SK-N-SH (cell line): ENCODE results near the gene PLET1. TPM values are rescaled to one million over a fixed set of nuclear protein-coding genes. Genes with fewer than 3 reads are reported as not detected.

ENCODE experiments used
- CTCF ChIA-PET: fragments of 300-600, 350-600 bp; formaldehyde crosslinking; extraction: SDS; loops from one replicate; lab custom pipeline; 2021; lab: Yijun Ruan, JAX
- POLR2A ChIA-PET: fragments of 350-600 bp; sonication (Branson Sonifier 250); formaldehyde crosslinking; extraction: SDS; loops from one replicate; lab custom pipeline; 2020; ENCODE audit warnings: antibody characterized with exemption, inconsistent platforms; lab: Yijun Ruan, JAX
- DNase-seq: peaks from one replicate; pipeline ENCODE4 v3.0.0; 2012
- H2AFZ ChIP-seq: fragments of 200-600 bp; sonication (generic); 2 replicates; pipeline ENCODE4 v1.8.1; 2016; ENCODE audit warnings: antibody characterized with exemption, mild to moderate bottlenecking, low read depth
- H3F3A ChIP-seq: fragments of 200-600 bp; sonication (generic); replicated peaks from 2 replicates; pipeline ENCODE3; 2016; ENCODE audit warnings: antibody characterized with exemption, mild to moderate bottlenecking; ENCODE audit not compliant: insufficient read depth
- H3K27ac ChIP-seq, 2 experiments: fragments of 200-500 bp in 1 of 2; fragments of 200-600 bp in 1 of 2; sonication (Bioruptor generic) in 1 of 2; sonication (generic), shearing (Covaris generic) in 1 of 2; 2 replicates each; pipeline versions ENCODE4 v1.5.1 to v1.6.1; 2014 to 2016; ENCODE audit warnings: low read depth in 2 of 2, inconsistent platforms in 1 of 2, low read length in 1 of 2, mild to moderate bottlenecking in 1 of 2, mixed read lengths in 1 of 2
- H3K27me3 ChIP-seq: fragments of 200-600 bp; sonication (generic), shearing (Covaris generic); 2 replicates; pipeline ENCODE4 v1.6.1; 2016; ENCODE audit warnings: mixed run types; ENCODE audit not compliant: insufficient read depth
- H3K36me3 ChIP-seq, 2 experiments: fragments of 200-500 bp in 1 of 2; fragments of 200-600 bp in 1 of 2; sonication (Bioruptor generic) in 1 of 2; sonication (generic) in 1 of 2; replicated peaks in 1 of 2; 2 replicates each; pipeline versions ENCODE3 to v1.5.1; 2014 to 2016; ENCODE audit warnings: low read length in 1 of 2, mild to moderate bottlenecking in 1 of 2; ENCODE audit not compliant: insufficient read depth in 2 of 2, control insufficient read depth in 1 of 2
- H3K4me1 ChIP-seq, 2 experiments: fragments of 200-500 bp in 1 of 2; fragments of 200-600 bp in 1 of 2; sonication (Bioruptor generic) in 1 of 2; sonication (generic), shearing (Covaris generic) in 1 of 2; 2 replicates each; pipeline versions ENCODE4 v1.5.1 to v1.6.1; 2014 to 2016; ENCODE audit warnings: low read depth in 1 of 2, low read length in 1 of 2, mixed run types in 1 of 2; ENCODE audit not compliant: insufficient read depth in 2 of 2, control insufficient read depth in 1 of 2
- H3K4me2 ChIP-seq: fragments of 200-600 bp; sonication (generic), shearing (Covaris generic); 2 replicates; pipeline ENCODE4 v1.6.1; 2017; ENCODE audit warnings: mixed run types
- H3K4me3 ChIP-seq, 2 experiments: fragments of 200-500 bp in 1 of 2; fragments of 200-600 bp in 1 of 2; sonication (Bioruptor generic) in 1 of 2; sonication (generic), shearing (Covaris generic) in 1 of 2; 2 replicates each; pipeline versions ENCODE4 v1.5.1 to v1.8.1; 2014 to 2016; ENCODE audit warnings: low read depth in 2 of 2, inconsistent platforms in 1 of 2, low read length in 1 of 2, mild to moderate bottlenecking in 1 of 2, mixed read lengths in 1 of 2, moderate library complexity in 1 of 2
- H3K79me2 ChIP-seq: fragments of 200-600 bp; sonication (generic); 2 replicates; pipeline ENCODE4 v1.8.1; 2017; ENCODE audit warnings: mild to moderate bottlenecking; ENCODE audit not compliant: insufficient read depth
- H3K9ac ChIP-seq: fragments of 200-600 bp; sonication (generic); 2 replicates; pipeline ENCODE4 v1.6.1; 2017; ENCODE audit warnings: mixed run types
- H3K9me2 ChIP-seq: fragments of 200-600 bp; sonication (generic); 2 replicates; pipeline ENCODE4 v1.6.1; 2017; ENCODE audit warnings: mixed run types
- H3K9me3 ChIP-seq: fragments of 200-600 bp; sonication (generic); 2 replicates; pipeline ENCODE4 v1.6.1; 2017; ENCODE audit warnings: mixed run types, mild to moderate bottlenecking, moderate library complexity
- H4K20me1 ChIP-seq: fragments of 200-600 bp; sonication (generic); 2 replicates; pipeline ENCODE4 v1.6.1; 2017; ENCODE audit warnings: mild to moderate bottlenecking, mixed run types; ENCODE audit not compliant: insufficient read depth
- ELF1 ChIP-seq: IDR thresholded peaks from 2 replicates; pipeline ENCODE4 v1.4.0; 2012
- EP300 ChIP-seq, 2 experiments: IDR thresholded peaks; 2 replicates each; pipeline versions ENCODE4 v1.4.0 to v1.6.1; 2012; ENCODE audit warnings: borderline replicate concordance in 1 of 2, low read depth in 1 of 2, low read length in 1 of 2
- FOSL2 ChIP-seq: IDR thresholded peaks from 2 replicates; pipeline ENCODE4 v1.4.0; 2012; ENCODE audit warnings: low read depth, mild to moderate bottlenecking, moderate library complexity, borderline replicate concordance
- FOXJ3 ChIP-seq: sonication (generic); formaldehyde crosslinking; IDR thresholded peaks from 2 replicates; pipeline ENCODE4 v1.5.1; 2020; ENCODE audit warnings: mild to moderate bottlenecking, missing genetic modification reagents
- IRF3 ChIP-seq: fragments of 150-350 bp; IDR thresholded peaks from 2 replicates; pipeline ENCODE4 v1.6.1; 2016; ENCODE audit warnings: mild to moderate bottlenecking, low read depth, low read length
- MEF2A ChIP-seq: IDR thresholded peaks from 2 replicates; pipeline ENCODE4 v1.4.0; 2012; ENCODE audit warnings: low read depth, borderline replicate concordance
- MXI1 ChIP-seq: IDR thresholded peaks from 2 replicates; pipeline ENCODE4 v1.6.1; 2012; ENCODE audit warnings: mild to moderate bottlenecking, low read depth, low read length, improper control_type of control experiment
- RAD21 ChIP-seq: IDR thresholded peaks from 2 replicates; pipeline ENCODE4 v1.6.1; 2012; ENCODE audit warnings: mild to moderate bottlenecking, low read length
- RCOR1 ChIP-seq: fragments of 150-350 bp; IDR thresholded peaks from 2 replicates; pipeline ENCODE4 v1.6.1; 2017; ENCODE audit warnings: antibody characterized with exemption, low read length
- REST ChIP-seq: IDR thresholded peaks from 2 replicates; pipeline ENCODE4 v1.6.1; 2012; ENCODE audit warnings: mild to moderate bottlenecking, low read depth, low read length, moderate library complexity
- SMC3 ChIP-seq: IDR thresholded peaks from 2 replicates; pipeline ENCODE4 v1.6.1; 2012; ENCODE audit warnings: low read depth, low read length, improper control_type of control experiment
- TAF1 ChIP-seq: IDR thresholded peaks from 2 replicates; pipeline ENCODE4 v1.6.1; 2012; ENCODE audit warnings: low read depth, mild to moderate bottlenecking, low read length, moderate library complexity, borderline replicate concordance
- TCF12 ChIP-seq: IDR thresholded peaks from 2 replicates; pipeline ENCODE4 v1.4.0; 2012
- WGBS: methylation state at CpG from one replicate; pipeline ENCODE4 v1.1.6; 2017; ENCODE audit warnings: low lambda C conversion rate; 5-methylcytosine and 5-hydroxymethylcytosine counted together
- polyA plus RNA-seq, 3 experiments: library from polyadenylated mRNA; depleted of rRNA; stranded (reverse); fragments of >200 nt; gene quantifications; 2 replicates each; pipeline ENCODE4 v1.2.3, GENCODE V29; 2012
- TF ChIP-seq, protein P1 (sequence below): IDR thresholded peaks from 2 replicates; pipeline ENCODE4 v1.4.0; 2012; ENCODE audit warnings: low read depth, borderline replicate concordance
- TF ChIP-seq, protein P2 (sequence below): fragments of 200-600 bp; sonication (generic); IDR thresholded peaks from 2 replicates; pipeline ENCODE4 v1.6.1; 2017; ENCODE audit warnings: antibody characterized with exemption, mild to moderate bottlenecking, moderate library complexity
- TF ChIP-seq, protein P3 (sequence below): fragments of 150-350 bp; IDR thresholded peaks from 2 replicates; pipeline ENCODE4 v1.6.1; 2017; ENCODE audit warnings: antibody characterized with exemption, low read length, low read depth, borderline replicate concordance
- TF ChIP-seq, protein P4 (sequence below): IDR thresholded peaks from 2 replicates; pipeline ENCODE4; 2012

Gene PLET1
- polyA plus RNA-seq, 1 of the 3 experiments (the other 2 are of a cell fraction) = not detected

DNA sequence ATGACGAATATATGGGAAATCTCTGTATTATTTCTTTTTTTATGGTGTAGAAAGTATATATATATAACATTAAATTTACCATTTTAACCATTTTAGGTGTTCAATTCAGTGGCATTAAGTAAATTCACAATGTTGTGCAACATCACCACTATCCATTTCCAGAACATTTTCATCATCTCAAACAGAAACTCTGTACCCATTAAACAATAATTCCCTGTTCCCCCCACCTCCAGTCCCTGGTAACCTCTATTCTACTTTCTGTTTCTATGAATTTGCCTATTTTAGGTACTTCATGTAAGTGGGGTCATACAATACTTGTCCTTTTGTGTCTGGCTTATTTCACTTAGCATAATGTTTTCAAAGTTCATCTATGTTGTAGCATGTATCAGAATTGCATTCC lies 49.8 kb downstream of the PLET1 start:
- POLR2A ChIA-PET = no interaction called here
- Histone ChIP-seq H3K9me3 (no peaks in the 10 kb centered on the region), H3K27ac (no peak overlapping the region), H3F3A (no peaks in the 10 kb centered on the region), H3K27me3 (no peaks in the 10 kb centered on the region), H3K9ac (no peak overlapping the region), H4K20me1 (no peaks in the 10 kb centered on the region)
- TF ChIP-seq MEF2A (no peak), ELF1 (no peak), FOXJ3 (CRISPR knock-in tag) (no peak), FOSL2 (no peak), TAF1 (no peak), REST (no peak), SMC3 (no peak), RAD21 (no peak), MXI1 (no peak), RCOR1 (no peak), EP300 (IDR thresholded peaks at IDR 0.05; ENCODE audit: borderline replicate concordance in 1 of 2, low read depth in 1 of 2, low read length in 1 of 2) (no peak), IRF3 (no peak), TCF12 (no peak)
- TF ChIP-seq, protein P1, sequence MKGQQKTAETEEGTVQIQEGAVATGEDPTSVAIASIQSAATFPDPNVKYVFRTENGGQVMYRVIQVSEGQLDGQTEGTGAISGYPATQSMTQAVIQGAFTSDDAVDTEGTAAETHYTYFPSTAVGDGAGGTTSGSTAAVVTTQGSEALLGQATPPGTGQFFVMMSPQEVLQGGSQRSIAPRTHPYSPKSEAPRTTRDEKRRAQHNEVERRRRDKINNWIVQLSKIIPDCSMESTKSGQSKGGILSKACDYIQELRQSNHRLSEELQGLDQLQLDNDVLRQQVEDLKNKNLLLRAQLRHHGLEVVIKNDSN = no peak
- TF ChIP-seq, protein P2, sequence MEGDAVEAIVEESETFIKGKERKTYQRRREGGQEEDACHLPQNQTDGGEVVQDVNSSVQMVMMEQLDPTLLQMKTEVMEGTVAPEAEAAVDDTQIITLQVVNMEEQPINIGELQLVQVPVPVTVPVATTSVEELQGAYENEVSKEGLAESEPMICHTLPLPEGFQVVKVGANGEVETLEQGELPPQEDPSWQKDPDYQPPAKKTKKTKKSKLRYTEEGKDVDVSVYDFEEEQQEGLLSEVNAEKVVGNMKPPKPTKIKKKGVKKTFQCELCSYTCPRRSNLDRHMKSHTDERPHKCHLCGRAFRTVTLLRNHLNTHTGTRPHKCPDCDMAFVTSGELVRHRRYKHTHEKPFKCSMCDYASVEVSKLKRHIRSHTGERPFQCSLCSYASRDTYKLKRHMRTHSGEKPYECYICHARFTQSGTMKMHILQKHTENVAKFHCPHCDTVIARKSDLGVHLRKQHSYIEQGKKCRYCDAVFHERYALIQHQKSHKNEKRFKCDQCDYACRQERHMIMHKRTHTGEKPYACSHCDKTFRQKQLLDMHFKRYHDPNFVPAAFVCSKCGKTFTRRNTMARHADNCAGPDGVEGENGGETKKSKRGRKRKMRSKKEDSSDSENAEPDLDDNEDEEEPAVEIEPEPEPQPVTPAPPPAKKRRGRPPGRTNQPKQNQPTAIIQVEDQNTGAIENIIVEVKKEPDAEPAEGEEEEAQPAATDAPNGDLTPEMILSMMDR = no peak
- TF ChIP-seq, protein P3, sequence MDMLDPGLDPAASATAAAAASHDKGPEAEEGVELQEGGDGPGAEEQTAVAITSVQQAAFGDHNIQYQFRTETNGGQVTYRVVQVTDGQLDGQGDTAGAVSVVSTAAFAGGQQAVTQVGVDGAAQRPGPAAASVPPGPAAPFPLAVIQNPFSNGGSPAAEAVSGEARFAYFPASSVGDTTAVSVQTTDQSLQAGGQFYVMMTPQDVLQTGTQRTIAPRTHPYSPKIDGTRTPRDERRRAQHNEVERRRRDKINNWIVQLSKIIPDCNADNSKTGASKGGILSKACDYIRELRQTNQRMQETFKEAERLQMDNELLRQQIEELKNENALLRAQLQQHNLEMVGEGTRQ = no peak
- TF ChIP-seq, protein P4, sequence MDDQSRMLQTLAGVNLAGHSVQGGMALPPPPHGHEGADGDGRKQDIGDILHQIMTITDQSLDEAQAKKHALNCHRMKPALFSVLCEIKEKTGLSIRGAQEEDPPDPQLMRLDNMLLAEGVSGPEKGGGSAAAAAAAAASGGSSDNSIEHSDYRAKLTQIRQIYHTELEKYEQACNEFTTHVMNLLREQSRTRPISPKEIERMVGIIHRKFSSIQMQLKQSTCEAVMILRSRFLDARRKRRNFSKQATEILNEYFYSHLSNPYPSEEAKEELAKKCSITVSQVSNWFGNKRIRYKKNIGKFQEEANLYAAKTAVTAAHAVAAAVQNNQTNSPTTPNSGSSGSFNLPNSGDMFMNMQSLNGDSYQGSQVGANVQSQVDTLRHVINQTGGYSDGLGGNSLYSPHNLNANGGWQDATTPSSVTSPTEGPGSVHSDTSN = no peak
- TF ChIP-seq, all 33 proteins: peak for 0
- CTCF ChIA-PET = interaction anchor here (4.2 kb wide), 1 partner anchor 8 kb away, joined by 11 read pairs; no protein-coding TSS in a partner anchor
- H3K36me3 ChIP-seq = no peaks in the 10 kb centered on the region
- no peaks in the 10 kb centered on the region for H3K79me2 ChIP-seq
- no peak for DNase-seq
- no peak overlapping the region for H3K4me2 ChIP-seq
- WGBS = 40% methylated on average over 1 of the region's 1 CpG
- no peak overlapping the region for H3K4me3 ChIP-seq
- H3K9me2 ChIP-seq = no peaks in the 10 kb centered on the region
- H2AFZ ChIP-seq = no peak overlapping the region
- H3K4me1 ChIP-seq = no peaks in the 10 kb centered on the region
